Effector CD8-positive, alpha-beta T cell (primary cell): Measurements from ENCODE around the gene C19orf18.
A peak's percentile ranks its signal among the peaks of the same experiment; 100 is the strongest.
"Not testable (repeated sequence)": the region's sequence is repeated elsewhere in the genome, so short reads cannot be mapped to it uniquely, and the experiment has no call there.

Source experiments
- DNase-seq: peaks from one replicate; lab custom pipeline; 2025; lab: John Stamatoyannopoulos, UW
- total RNA-seq, 4 experiments: gene quantifications; one replicate each; lab custom pipeline; 2026; lab: John Stamatoyannopoulos, UW

Gene C19orf18
- total RNA-seq = 0 to 0.71 (median 0.41) reads per million in 4 experiments

DNA sequence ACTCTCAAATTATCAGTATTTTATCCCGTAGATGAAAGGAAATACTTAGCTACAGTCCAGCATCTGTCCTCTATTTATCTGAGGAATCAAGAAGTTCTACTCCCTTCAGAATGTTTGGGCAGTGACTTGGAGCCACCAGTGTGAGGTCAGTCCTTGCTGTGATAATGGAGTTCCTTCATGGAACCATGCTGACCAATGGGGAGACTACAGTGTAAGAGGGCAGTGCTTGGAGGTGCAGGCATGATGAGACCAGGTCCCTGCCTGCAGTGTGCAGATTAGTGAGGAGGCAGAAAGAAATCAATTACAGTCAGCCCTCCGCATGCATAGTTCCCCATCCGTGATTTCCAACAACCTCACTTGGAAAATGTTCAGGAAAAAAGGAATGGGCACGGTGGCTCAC lies at the start of gene C19orf18:
TSS of gene C19orf18 (minus strand) at position 101 of the 400 bp plus-strand sequence. CDS start 102 bp downstream, outside the sequence.
- DNase-seq = no peak

GRCh38 chr19:58022283-58022660 lies 47.9 kb upstream of the C19orf18 start:
- no peak for DNase-seq

GRCh38 chr19:58021541-58022282 lies 47.4 kb upstream of the C19orf18 start:
- DNase-seq = peak; percentile 27

GRCh38 chr19:58020129-58020528 lies 45.8 kb upstream of the C19orf18 start:
- no peak for DNase-seq

DNA sequence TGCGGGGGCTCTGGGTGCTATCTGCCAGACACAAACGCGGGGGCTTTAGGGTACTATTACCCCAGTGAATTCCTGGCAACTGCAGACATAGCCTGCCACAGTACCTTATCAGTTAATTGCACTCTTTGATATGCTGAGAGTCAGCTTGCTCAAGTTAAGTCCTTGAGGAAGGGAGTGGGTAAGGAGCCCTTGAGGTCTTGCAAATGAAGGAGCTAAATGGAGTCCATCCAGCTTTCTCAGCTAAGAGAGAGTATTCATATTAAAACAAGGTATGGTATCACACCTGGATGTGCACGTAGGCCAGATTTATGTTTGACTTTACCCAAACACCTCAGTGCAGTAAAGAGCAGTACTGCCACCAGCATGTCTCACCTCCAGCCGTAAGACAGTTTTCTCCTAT lies 39.8 kb upstream of the C19orf18 start:
- DNase-seq = no peak

DNA sequence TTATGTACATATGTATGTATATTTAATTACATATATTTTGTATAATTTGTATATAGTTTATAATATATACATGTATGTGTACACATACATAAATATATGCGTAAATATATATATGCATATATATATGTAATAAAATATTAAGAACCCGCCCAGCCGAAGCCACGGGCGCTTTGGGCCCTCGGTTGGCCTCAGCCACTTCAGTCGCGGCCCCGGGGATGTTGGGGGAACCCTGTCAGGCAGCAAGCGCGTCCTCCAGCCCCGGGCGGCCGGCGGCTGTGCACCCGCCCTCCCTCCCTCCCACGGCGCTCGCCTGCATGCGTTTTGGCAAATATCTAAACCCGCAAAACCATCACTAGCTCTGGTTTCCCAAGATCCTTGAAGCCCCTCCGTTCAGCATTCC lies 36.2 kb upstream of the C19orf18 start:
- DNase-seq = no peak

DNA sequence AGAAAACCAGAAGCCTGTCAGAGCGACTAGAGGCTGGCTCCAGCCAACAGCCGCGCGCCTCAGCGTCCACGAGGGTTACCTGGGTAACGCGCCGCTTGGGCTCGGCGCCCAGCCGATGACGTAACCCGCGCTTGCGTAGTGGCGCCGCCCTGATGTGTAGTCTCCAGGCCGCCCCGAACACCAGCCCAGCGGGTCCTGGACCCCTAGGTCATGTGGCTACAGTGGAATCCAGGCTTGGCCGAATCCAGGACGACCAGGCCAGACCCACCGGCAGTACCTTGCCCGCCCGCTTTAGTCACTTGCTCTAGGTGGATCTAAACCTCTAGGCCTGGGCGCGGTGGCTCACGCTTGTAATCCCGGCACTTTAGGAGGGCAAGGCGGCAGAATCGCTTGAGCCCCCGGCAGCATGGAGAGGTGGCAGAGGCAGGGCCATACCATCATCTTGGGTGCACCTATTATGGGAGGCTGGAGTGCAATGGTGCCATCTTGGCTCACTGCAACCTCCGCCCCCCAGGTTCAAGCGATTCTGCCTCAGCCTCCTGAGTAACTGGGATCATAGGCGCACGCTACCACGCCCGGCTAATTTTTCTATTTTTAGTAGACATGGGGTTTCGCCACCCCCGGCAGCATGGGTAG lies 35.5 kb upstream of the C19orf18 start:
- peak; percentile 35 for DNase-seq

- DNase-seq = no peak
Measured at GRCh38 chr19:58009301-58009665, 34.9 kb upstream of the C19orf18 start.

GRCh38 chr19:58008877-58009276 lies 34.5 kb upstream of the C19orf18 start:
- DNase-seq = not testable (repeated sequence)

GRCh38 chr19:58007285-58007684 lies 33.0 kb upstream of the C19orf18 start:
- DNase-seq = no peak

DNA sequence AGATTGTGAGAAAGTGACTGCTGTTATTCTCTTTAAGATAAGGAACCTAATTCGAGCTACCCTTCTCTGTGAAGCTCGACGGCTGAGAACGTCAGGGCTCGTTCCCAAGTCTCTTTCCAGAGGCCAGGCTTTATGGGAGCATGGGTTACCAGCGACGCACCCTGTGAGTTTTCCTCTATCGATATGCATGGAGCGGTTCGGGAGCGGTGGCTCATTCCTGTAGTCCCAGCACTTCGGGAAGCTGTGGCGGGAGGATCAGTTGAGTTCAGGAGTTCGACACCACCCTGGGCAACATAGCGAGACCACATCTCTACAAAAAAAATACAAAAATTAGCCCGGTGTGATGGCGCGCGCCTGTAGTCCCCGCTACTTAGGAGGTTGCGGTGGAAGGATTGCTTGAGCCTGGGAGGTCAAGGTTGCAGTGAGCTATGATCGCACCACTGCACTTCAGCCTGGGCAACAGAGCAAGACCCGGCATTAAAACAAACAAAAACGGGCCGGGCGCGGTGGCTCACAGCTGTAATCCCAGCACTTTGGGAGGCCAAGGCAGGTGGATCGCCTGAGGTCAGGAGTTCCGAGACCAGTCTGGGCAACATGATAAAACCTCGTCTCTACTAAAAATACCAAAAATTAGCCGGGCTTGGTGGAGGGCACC lies 29.0 kb upstream of the C19orf18 start:
- DNase-seq = no peak

DNA sequence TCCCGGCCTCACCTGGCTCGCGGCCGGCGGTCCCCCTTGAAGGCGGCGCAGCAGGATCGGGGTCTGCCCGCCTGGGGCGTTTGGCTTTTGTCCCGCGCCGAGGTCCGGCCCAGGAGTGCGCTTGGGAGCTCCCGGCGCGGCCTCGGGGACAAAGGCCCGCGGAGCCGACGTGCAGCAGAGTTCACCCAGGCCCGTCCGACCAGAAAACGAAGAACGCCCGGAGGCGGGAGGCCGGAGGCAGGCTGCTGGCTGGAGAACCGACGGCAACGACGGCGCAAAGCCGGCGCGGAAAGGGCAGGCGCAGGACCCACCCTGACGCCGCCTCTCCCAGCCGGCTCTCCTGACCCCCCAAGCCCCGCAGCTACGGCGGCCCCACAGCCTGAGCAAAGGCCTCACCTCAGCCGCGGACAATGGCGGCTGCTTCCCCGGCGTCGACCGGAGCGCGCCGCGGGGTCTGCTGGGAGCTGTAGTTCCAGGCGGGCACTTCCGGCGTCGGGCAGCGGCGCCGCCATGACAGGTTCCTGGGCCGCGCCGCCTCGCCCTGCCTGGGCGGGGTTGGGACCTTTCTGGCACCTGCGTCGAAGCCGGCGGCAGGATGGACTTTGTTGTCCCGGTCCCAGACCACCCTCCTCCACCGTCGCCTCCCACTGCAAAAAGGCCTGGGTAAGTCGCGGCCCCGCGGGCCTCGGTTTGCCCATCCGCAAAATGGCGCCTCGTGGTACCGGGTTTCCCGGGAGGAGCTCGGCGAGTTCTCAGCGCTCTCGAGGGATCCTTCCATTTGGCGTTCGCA lies 28.2 kb upstream of the C19orf18 start, which contains the start of gene ZNF606:
TSS of gene ZNF606 (minus strand) at position 437 of the 790 bp plus-strand sequence. CDS start 1,501 bp downstream, outside the sequence.
- peak; percentile 70 for DNase-seq

DNA sequence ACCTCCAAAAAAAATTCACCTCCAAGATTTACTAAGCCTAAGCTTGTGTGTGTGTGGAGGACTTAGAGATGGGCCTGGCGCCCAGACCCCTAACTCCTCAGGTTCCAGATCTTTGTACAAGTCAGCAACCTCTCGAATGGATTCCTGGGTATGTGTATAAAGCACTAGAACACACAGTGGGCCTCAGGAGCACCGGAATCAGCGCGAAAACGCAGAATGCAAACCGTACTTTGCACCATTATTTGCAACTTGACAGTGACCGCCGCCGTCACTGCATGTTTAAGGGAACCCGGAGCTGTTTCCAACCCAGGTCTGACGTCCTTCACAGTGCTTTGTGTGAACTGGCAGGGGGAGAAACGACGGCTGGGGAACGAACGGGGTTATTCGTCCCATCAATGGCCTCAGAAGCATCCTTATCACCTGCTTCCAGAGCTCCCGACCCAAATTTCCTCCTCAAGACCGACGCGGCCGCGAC lies 27.6 kb upstream of the C19orf18 start:
- DNase-seq = peak; percentile 23

DNA sequence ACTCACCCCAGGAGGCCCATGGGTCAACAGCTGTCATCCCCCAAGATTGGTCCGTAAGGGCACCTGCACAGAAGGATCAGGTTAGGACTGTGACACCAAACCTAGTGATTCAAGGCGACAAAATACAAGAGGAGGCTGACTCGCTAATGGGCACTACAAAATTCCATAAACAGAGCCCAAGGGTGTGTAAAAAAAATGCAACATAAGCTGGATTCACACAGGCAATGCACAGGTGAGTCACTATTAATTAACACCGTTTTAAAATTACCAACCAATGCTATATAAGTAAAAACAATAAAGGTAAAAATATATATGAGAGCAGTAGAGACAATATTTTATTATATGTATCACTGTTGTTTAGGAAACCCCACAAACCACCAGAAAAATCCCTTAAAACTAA lies 26.3 kb upstream of the C19orf18 start:
- no peak for DNase-seq

DNA sequence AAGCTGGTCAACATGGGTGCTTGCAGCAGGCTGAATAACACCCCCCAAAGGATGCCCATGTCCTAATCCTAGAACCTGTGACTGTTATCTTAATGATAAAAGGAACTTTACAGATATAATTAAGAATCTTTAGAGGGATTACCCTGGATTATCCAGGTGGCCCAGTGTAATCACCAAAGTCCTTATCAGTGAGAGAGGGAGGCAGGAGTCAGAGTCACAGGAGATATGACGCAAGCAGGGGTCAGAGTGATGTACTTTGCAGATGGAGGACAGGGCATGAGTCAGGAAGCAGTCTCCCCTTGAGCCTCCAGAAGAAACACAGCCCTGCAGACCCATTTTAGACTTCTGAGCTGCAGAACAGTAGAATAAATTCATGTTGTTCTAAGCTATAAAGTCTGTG lies 18.5 kb upstream of the C19orf18 start:
- DNase-seq = no peak

- no peak for DNase-seq
Measured at GRCh38 chr19:57978586-57979289, 4.4 kb upstream of the C19orf18 start.

- no peak for DNase-seq
Measured at GRCh38 chr19:57964761-57965160, 9.6 kb downstream of the C19orf18 start.

- no peak for DNase-seq
Measured at GRCh38 chr19:57961785-57962184, 12.5 kb downstream of the C19orf18 start.

DNA sequence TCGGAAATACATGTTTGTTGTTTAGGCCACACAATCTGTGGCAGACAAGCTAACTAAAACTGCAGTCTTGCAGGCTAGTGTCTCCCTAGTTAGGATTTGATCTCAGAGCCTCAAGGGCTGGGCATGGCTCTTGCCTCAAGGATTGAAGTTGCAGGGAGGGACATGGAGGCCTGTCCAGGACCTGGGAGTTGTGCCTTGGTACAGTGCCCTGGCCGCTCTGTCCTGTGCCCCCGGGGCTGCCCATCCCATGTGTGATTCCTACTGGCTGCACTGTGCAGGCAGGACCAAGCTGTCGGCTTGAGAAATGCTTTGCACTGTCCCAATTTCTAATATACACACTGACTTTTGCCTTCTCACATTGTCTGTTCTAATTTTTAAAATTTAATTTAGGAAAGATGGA lies 19.3 kb downstream of the C19orf18 start:
- no peak for DNase-seq

GRCh38 chr19:57949702-57950101 lies 24.6 kb downstream of the C19orf18 start:
- no peak for DNase-seq

GRCh38 chr19:57949296-57949695 lies 25.0 kb downstream of the C19orf18 start:
- no peak for DNase-seq
